Pancreas (tissue), 10 donors: ENCODE data around the gene NAV2. TPM values are rescaled to one million over a fixed set of nuclear protein-coding genes. Genes with fewer than 3 reads are reported as not detected.
A peak's percentile ranks its signal among the peaks of the same experiment; 100 is the strongest.

Experiments used
- ATAC-seq, 4 donors: fragments of 200-7000 bp; cut with Tn5 transposase; one replicate each; pipeline versions ENCODE4 v1.8.0 to v1.9.1; 2020; ENCODE audit warnings: mild to moderate bottlenecking in 4 of 4, moderate library complexity in 4 of 4
- DNase-seq, 6 donors: peaks; one replicate each; pipeline ENCODE4 v3.0.0-alpha.2; 2020
- FAIRE-seq: peaks from 2 replicates; lab custom pipeline; 2012; peaks lifted over from hg19 to GRCh38; lab: Jason Lieb, UNC
- H3K27ac ChIP-seq, 4 donors: fragments of 200-600 bp; sonication (generic); 1 replicate in 3 of 4; 2 replicates in 1 of 4; pipeline versions ENCODE4 v1.5.0 to v1.8.0; 2020
- H3K27me3 ChIP-seq, 4 donors: fragments of 200-600 bp; one replicate each; pipeline ENCODE4 v1.8.0; 2021
- H3K36me3 ChIP-seq, 3 donors: fragments of 200-600 bp; sonication (generic) in 1 of 3; one replicate each; pipeline versions ENCODE4 v1.5.0 to v1.8.0; 2020 to 2021
- H3K4me1 ChIP-seq, 3 donors: fragments of 200-600 bp; one replicate each; pipeline ENCODE4 v1.8.0; 2021
- H3K4me3 ChIP-seq, 4 donors: fragments of 200-600 bp; sonication (generic) in 2 of 4; one replicate each; pipeline versions ENCODE4 v1.5.0 to v1.8.0; 2020 to 2021
- H3K9me3 ChIP-seq, 4 donors: fragments of 200-600 bp; one replicate each; pipeline ENCODE4 v1.8.0; 2021
- CTCF ChIP-seq, 4 donors: fragments of 200-600 bp; sonication (generic) in 3 of 4; IDR thresholded peaks; one replicate each; pipeline versions ENCODE4 v1.5.0 to v1.8.0; 2021; ENCODE audit warnings: antibody characterized with exemption in 4 of 4
- WGBS, 2 donors: extraction: QIAGEN DNeasy Blood & Tissue Kit; methylation state at CpG; one replicate each; pipeline ENCODE4 v1.1.7; 2013; 5-methylcytosine and 5-hydroxymethylcytosine counted together
- intact Hi-C, 3 donors: fragments of 100-400 bp; cut with DNase I; formaldehyde crosslinking; loops; one replicate each; pipeline versions ENCODE4 v1.11.1 to v1.14.2; 2022
- polyA plus RNA-seq, 2 donors: library from polyadenylated mRNA; stranded (reverse); fragments of 200-250 nt; gene quantifications; one replicate each; pipeline ENCODE4 v1.2.3, GENCODE V29; 2013
- total RNA-seq, 6 donors: library from RNA; stranded (reverse); fragmentation: NEBNext Ultra II Directional in 4 of 6; extraction: Animal tissue kit (Norgen Biotek cat#: 25700) in 4 of 6; gene quantifications; one replicate each; pipeline versions ENCODE4 v1.2.1 to v1.2.4, GENCODE V29; 2021 to 2023
- donor health status: healthy with polysubstance abuse.
- donor health status: DM: no; HTN: no; CAD: no; lungs with moderate emphysema.
- donor health status: DM: no; HTN: no; CAD: no.
- donor health status: control.
- donor health status: control.
- donor health status: Bipolar disorder and iron deficiency.
- donor health status: DM: yes; HTN: yes; CAD: no.
- donor health status: DM: no; HTN: no; CAD: no.
- donor health status: DM: no; HTN: no; CAD: no.
- donor health status: DM: yes; HTN: yes; CAD: no.

NAV2 gene
- total and polyA plus RNA-seq, 8 donors: 5.8 to 26.9 (median 16.3) TPM

- no peak for FAIRE-seq
- H3K27ac ChIP-seq: peak overlapping the region in 2 of 4 donors; percentile 27 to 42
- TF ChIP-seq CTCF (IDR thresholded peaks at IDR 0.05): no peak
- H3K36me3 ChIP-seq: no peaks in the 10 kb centered on the region
- intact Hi-C loops: no loop called here
- H3K4me3 ChIP-seq: peak overlapping the region in 2 of 4 donors; percentile 54 to 56
- H3K27me3 ChIP-seq: peaks cover 0 to 12% (median 0%) of the 10 kb centered on the region in 4 donors
- ATAC-seq: peak in 2 of 4 donors; percentile 3 to 8
- H3K9me3 ChIP-seq: no peaks in the 10 kb centered on the region
- peak in 5 of 6 donors; percentile 22 to 65 (median 36) for DNase-seq
- peaks cover 4 to 10% (median 7%) of the 10 kb centered on the region in 3 donors for H3K4me1 ChIP-seq
- 27 to 41% methylated on average over 25 of the region's 25 CpGs for WGBS, 2 donors
Observed at GRCh38 chr11:19714387-19715363, 2.0 kb downstream of the NAV2 start.

GRCh38 chr11:19715373-19715772, 2.7 kb downstream of the NAV2 start:
- Histone ChIP-seq H3K27ac (peak overlapping the region in 2 of 4 donors; percentile 27 to 42), H3K4me3 (no peak overlapping the region), H3K27me3 (peaks cover 0 to 12% (median 0%) of the 10 kb centered on the region in 4 donors), H3K36me3 (no peaks in the 10 kb centered on the region), H3K4me1 (peaks cover 4 to 10% (median 7%) of the 10 kb centered on the region in 3 donors), H3K9me3 (no peaks in the 10 kb centered on the region)
- 62 to 77% methylated on average over 6 of the region's 6 CpGs for WGBS, 2 donors
- intact Hi-C loops: no loop called here
- no peak for ATAC-seq
- TF ChIP-seq CTCF (IDR thresholded peaks at IDR 0.05): no peak
- no peak for DNase-seq
- no peak for FAIRE-seq

- TF ChIP-seq CTCF (IDR thresholded peaks at IDR 0.05): no peak
Observed at GRCh38 chr11:19718051-19718450, 5.4 kb downstream of the NAV2 start.

GRCh38 chr11:19718951-19719350, 6.3 kb downstream of the NAV2 start:
- Histone ChIP-seq H3K27me3 (peaks cover 0 to 6% (median 0%) of the 10 kb centered on the region in 4 donors), H3K4me3 (no peak overlapping the region), H3K9me3 (no peaks in the 10 kb centered on the region), H3K4me1 (no peaks in the 10 kb centered on the region), H3K36me3 (no peaks in the 10 kb centered on the region), H3K27ac (no peak overlapping the region)
- FAIRE-seq: no peak
- intact Hi-C loops: no loop called here
- no peak for ATAC-seq
- TF ChIP-seq CTCF (IDR thresholded peaks at IDR 0.05): no peak
- WGBS, 2 donors: 91 to 93% methylated on average over 4 of the region's 4 CpGs
- no peak for DNase-seq

More at GRCh38 chr11:19718051-19718450, 5.4 kb downstream of the NAV2 start:
- intact Hi-C loops: no loop called here
- no peak for FAIRE-seq
- 54 to 67% methylated on average over 1 of the region's 1 CpG for WGBS, 2 donors
- peaks cover 4 to 7% (median 6%) of the 10 kb centered on the region in 3 donors for H3K4me1 ChIP-seq
- no peaks in the 10 kb centered on the region for H3K36me3 ChIP-seq
- H3K27ac ChIP-seq: no peak overlapping the region
- no peak for DNase-seq
- peaks cover 0 to 12% (median 0%) of the 10 kb centered on the region in 4 donors for H3K27me3 ChIP-seq
- ATAC-seq: no peak
- H3K4me3 ChIP-seq: no peak overlapping the region
- no peaks in the 10 kb centered on the region for H3K9me3 ChIP-seq
